ENCODE data around the gene GPRASP2.
"Not testable (repeated sequence)": the region's sequence is repeated elsewhere in the genome, so short reads cannot be mapped to it uniquely, and the experiment has no call there.

- not testable (repeated sequence) for TF ChIP-seq POLR2A (IDR thresholded peaks at IDR 0.05; ENCODE audit: low read length); GATA1 (IDR thresholded peaks at IDR 0.05; ENCODE audit: low read depth, low read length)
These were observed 34.8 kb upstream of the GPRASP2 start for GRCh38 chrX:102677479-102677878.

All from erythroblast (primary cell).